Measurements from ENCODE around the gene KAZN.

The KAZN gene

DNA sequence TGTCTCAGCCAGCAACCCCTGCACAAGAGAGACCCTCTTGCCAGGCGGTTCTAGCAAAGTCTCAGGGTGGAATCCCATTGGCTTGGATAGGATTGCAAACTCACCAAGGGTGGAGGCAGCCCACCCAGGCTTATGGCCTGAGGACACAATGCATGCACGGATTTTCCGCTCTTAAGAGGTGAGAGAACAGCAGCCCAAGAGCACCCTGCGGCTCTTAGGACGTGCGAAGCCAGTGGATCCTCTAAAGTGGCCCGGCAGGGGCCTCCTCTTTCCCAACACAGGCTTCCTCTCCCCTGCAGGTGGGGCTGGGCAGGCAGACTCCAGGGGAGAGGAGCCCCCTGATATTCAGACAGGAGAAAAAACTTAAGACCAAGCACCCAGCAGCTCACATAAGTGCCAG, 523.8 kb downstream of the KAZN start:
- TF ChIP-seq, protein P1, sequence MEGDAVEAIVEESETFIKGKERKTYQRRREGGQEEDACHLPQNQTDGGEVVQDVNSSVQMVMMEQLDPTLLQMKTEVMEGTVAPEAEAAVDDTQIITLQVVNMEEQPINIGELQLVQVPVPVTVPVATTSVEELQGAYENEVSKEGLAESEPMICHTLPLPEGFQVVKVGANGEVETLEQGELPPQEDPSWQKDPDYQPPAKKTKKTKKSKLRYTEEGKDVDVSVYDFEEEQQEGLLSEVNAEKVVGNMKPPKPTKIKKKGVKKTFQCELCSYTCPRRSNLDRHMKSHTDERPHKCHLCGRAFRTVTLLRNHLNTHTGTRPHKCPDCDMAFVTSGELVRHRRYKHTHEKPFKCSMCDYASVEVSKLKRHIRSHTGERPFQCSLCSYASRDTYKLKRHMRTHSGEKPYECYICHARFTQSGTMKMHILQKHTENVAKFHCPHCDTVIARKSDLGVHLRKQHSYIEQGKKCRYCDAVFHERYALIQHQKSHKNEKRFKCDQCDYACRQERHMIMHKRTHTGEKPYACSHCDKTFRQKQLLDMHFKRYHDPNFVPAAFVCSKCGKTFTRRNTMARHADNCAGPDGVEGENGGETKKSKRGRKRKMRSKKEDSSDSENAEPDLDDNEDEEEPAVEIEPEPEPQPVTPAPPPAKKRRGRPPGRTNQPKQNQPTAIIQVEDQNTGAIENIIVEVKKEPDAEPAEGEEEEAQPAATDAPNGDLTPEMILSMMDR (IDR thresholded peaks at IDR 0.05; ENCODE audit: insufficient read depth, missing control alignments) = no peak
- DNase-seq (ENCODE audit: insufficient read length, low spot score) (no peak), FAIRE-seq (no peak)

DNA sequence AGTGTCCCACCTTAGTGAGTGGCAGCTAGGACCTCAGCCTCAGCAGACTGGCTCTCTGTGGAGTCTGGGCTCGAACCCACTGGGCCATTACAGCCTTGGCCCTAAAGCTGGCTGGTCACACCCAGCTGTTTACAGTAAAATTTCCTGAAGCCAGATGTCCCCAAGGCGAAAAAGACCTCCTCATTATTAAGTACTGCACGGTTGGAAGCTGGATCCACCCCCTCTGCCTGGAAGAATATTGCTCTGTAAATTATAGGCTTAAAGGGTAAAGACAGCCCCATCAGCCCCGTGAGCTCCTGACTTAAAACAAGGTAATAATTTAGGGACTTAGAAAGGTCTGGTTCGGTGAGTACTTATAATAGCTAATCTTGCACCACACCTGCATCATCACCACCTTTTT, 524.8 kb downstream of the KAZN start:
- no peak for FAIRE-seq
- DNase-seq (ENCODE audit: insufficient read length, low spot score) = no peak
- TF ChIP-seq, protein P1 (IDR thresholded peaks at IDR 0.05; ENCODE audit: insufficient read depth, missing control alignments) = no peak

DNA sequence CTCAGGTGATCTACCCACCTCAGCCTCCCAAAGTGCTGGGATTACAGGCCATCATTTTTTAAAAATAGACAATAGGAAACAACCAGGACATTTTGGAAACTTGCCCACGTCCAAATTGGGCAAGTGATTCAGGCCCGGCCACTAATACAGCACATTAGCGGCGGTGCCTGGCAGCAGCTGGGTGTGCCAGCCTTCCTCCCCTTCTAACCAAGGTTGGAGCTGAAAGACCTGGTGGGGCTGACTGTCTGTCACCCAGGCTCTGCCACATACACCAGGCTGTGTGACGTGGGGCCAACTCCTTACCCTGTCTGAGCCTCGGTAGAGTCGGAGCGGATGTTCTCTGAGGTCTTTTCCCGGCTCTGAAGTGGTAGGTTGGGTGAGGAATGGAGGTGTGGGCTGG, 525.4 kb downstream of the KAZN start:
- FAIRE-seq = no peak
- TF ChIP-seq, protein P1 (IDR thresholded peaks at IDR 0.05; ENCODE audit: insufficient read depth, missing control alignments) = no peak

DNA sequence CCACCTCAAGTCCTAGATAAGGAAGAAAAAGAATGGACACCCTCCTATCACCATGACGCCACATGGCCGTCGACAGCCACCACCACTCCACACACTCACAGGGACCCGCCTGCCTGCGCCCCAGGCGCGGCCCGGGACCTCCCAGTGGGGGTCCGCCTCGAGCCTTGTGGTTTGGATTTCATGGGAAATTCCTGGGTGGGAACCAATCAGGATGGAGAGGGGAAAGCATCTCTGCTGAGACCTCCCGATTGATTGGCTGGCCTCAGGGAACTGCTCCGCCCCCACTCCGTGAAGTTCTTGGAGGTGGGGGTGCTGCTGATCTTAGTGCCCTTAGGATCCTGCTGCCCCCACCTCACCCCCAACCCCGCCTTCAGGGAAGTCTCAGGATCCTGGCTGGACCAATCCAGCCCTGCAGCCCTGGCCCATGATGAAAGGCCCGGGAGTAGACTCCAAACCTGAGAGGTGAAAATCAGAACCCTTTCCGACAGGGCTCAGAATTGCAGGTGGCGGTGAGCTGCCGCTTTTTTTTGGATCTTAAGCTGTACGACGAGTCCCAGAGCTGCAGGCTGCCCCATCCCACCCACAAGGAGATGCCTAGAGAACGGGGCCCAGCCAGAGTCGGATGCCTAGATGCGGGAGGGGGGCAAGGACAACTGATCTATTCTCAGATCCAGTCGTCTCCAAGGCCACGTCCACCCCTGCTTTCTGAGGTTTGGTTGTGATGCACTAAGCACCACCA, 526.0 kb downstream of the KAZN start:
- TF ChIP-seq, protein P1 (IDR thresholded peaks at IDR 0.05; ENCODE audit: insufficient read depth, missing control alignments) = no peak
- no peak for DNase-seq (ENCODE audit: insufficient read length, low spot score)
- no peak for FAIRE-seq

More for the DNA sequence above, 525.4 kb downstream of the KAZN start:
- DNase-seq (ENCODE audit: insufficient read length, low spot score) = no peak

DNA sequence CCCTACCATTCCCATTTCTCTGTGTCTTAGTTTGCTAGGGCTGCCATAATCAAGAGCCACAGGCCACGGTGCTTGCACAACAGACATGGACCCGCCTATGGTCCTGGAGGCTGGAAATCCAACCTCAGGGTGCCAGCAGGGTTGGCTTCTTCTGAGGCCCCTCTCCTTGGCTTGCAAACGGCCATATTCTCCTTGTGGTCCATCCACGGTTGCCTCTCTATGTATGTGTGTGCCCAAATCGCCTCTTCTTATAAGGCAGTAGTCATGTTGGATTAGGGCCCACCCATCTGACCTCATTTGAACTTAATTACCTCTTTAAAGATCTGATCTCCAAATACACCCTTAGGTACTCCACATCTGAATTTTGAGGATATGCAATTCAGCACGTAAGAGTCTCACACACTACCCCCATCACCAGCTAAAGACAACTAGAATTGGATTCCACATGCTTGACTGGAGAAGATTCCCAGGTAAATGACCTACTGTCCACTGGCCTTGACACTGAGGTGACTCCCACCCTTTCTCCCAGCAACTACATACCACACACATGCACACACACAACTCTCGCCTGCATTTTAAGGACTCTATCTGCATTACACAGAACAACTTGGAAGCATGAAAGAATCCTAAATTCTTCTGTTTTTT, 526.7 kb downstream of the KAZN start:
- TF ChIP-seq, protein P1 (IDR thresholded peaks at IDR 0.05; ENCODE audit: insufficient read depth, missing control alignments) = no peak
- DNase-seq (ENCODE audit: insufficient read length, low spot score) = no peak
- no peak for FAIRE-seq

DNA sequence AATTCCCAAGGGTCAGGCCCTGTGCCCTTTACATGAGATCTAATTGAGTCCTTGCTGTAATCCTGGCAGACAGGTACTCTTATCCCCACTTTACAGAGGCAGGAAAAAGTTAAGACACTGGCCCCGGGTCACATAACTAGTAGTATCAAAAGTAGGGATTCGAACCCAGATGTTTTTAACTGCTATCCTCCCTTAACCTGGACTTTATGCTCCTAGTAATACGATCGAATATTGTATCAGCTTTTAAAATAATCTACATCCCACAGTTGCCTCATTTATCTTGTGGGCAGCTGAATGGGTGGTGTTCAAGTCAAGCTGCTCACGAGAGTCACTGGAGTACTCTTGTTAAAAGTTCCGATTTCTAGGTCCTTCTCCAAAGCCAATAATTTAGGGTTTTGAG, 529.6 kb downstream of the KAZN start:
- TF ChIP-seq, protein P1 (IDR thresholded peaks at IDR 0.05; ENCODE audit: insufficient read depth, missing control alignments) = no peak
- FAIRE-seq (no peak), DNase-seq (ENCODE audit: insufficient read length, low spot score) (no peak)
